ENCODE data around the gene TMEM218. TPM values are rescaled to one million over a fixed set of nuclear protein-coding genes. Genes with fewer than 3 reads are reported as not detected.

TMEM218 gene
- total and polyA plus RNA-seq, 2 donors (not counting 1 experiment from before 2014, with no cell fraction given), result 20.7 to 31.7 TPM

- ATAC-seq (ENCODE audit: low read depth) (peak; percentile 4), DNase-seq (no peak)
- Mint-ChIP-seq H3K27me3 (no peaks in the 10 kb centered on the region), H3K4me3 (peak overlapping the region; percentile 94), H3K27ac (peak overlapping the region; percentile 92), H3K9me3 (ENCODE audit: insufficient read depth) (no peaks in the 10 kb centered on the region), H3K4me1 (peaks cover 16% of the 10 kb centered on the region)
- peak overlapping the region; percentile 79 for H2AFZ ChIP-seq (ENCODE audit: insufficient read depth, low read depth, low read length, poor library complexity, severe bottlenecking)
- peak overlapping the region in 4 of 5 experiments; percentile 53 to 81 (median 73) for H3K4me3 ChIP-seq (ENCODE audit: control extremely low read depth in 1 of 5, extremely low read depth in 1 of 5, insufficient read depth in 1 of 5, low read depth in 2 of 5, low read length in 4 of 5)
- H3K27me3 ChIP-seq (replicated peaks in 1 of 4; ENCODE audit: control extremely low read depth in 1 of 4, control insufficient read depth in 3 of 4, insufficient read depth in 4 of 4, low read length in 3 of 4), result peaks cover 0 to 17% (median 4%) of the 10 kb centered on the region in 4 experiments
- CTCF ChIA-PET, result interaction anchor here (0.8 to 2.2 kb wide), 7 partner anchors 10 to 108 kb away, joined by 3 to 8 read pairs (median 3); partner anchors contain the start of gene CCDC15
- H3K79me2 ChIP-seq (ENCODE audit: control insufficient read depth, insufficient read depth, low read length), result no peaks in the 10 kb centered on the region
- no peak for TF ChIP-seq EZH2 (IDR thresholded peaks at IDR 0.05; ENCODE audit: borderline replicate concordance, insufficient read depth, low read depth, low read length, poor library complexity, severe bottlenecking)
- 45% methylated on average over 11 of the region's 19 CpGs for WGBS (ENCODE audit: insufficient coverage)
- POLR2A ChIA-PET, result interaction anchor here (1.0 to 2.2 kb wide), 3 partner anchors 10 to 825 kb away, joined by 6 to 12 read pairs (median 12); partner anchors contain the start of gene TMEM218
- H4K20me1 ChIP-seq (ENCODE audit: control insufficient read depth, insufficient read depth, low read length, poor library complexity, severe bottlenecking), result no peaks in the 10 kb centered on the region
- H3K4me2 ChIP-seq (replicated peaks; ENCODE audit: low read depth, low read length, poor library complexity, severe bottlenecking), result peak overlapping the region; percentile 96
- H3K36me3 ChIP-seq (replicated peaks in 1 of 2; ENCODE audit: control extremely low read depth in 1 of 2, control insufficient read depth in 1 of 2, extremely low read depth in 1 of 2, insufficient read depth in 2 of 2, low read length in 1 of 2), result no peaks in the 10 kb centered on the region
- intact Hi-C loops (cut with micrococcal nuclease), result loop anchor here (1.0 kb wide), 1 partner anchor 49 kb away; the partner anchor contains the start of gene TMEM218
- peak overlapping the region in 1 of 2 donors; percentile 81 for H3K27ac ChIP-seq (ENCODE audit: low read length in 2 of 2)
- H3K9me3 ChIP-seq (ENCODE audit: control extremely low read depth in 1 of 3, control insufficient read depth in 2 of 3, insufficient read depth in 1 of 3, low read length in 2 of 3), result peaks cover 0 to 14% (median 0%) of the 10 kb centered on the region in 3 donors
- peaks cover 6 to 18% of the 10 kb centered on the region in 2 donors for H3K4me1 ChIP-seq (ENCODE audit: control insufficient read depth in 2 of 2, insufficient read depth in 2 of 2, low read length in 2 of 2)
- H3K9ac ChIP-seq (ENCODE audit: low read length), result peak overlapping the region; percentile 88
Observed at GRCh38 chr11:125062218-125062930, 49.1 kb downstream of the TMEM218 start.

DNA sequence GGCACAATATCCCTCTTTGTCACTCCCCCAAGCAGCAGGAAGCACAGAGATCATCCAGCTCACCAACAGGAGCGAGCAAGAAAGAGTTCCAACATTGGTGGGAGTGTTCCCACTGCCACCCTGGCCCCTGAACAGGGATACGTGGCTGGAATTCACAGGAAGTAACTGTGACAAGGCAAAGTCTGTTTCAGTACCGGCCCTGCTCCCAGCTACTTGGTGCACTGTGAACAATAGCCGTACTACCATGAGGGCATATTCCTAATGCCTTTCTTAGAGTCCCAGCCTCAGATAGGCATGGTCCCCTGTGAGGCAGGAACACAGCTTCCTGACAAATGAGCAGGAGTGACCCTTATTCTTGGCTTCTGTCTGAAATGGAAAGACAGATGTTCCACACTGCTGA is 50.1 kb downstream of the TMEM218 start:
- peaks cover 16% of the 10 kb centered on the region for H3K4me1 Mint-ChIP-seq
- Histone ChIP-seq H3K36me3 (replicated peaks in 1 of 2; ENCODE audit: control extremely low read depth in 1 of 2, control insufficient read depth in 1 of 2, extremely low read depth in 1 of 2, insufficient read depth in 2 of 2, low read length in 1 of 2) (no peaks in the 10 kb centered on the region), H3K9ac (ENCODE audit: low read length) (no peak overlapping the region), H3K4me1 (ENCODE audit: control insufficient read depth in 2 of 2, insufficient read depth in 2 of 2, low read length in 2 of 2) (peaks cover 6 to 18% of the 10 kb centered on the region in 2 donors), H3K9me3 (ENCODE audit: control extremely low read depth in 1 of 3, control insufficient read depth in 2 of 3, insufficient read depth in 1 of 3, low read length in 2 of 3) (peaks cover 0 to 14% (median 0%) of the 10 kb centered on the region in 3 donors), H3K79me2 (ENCODE audit: control insufficient read depth, insufficient read depth, low read length) (no peaks in the 10 kb centered on the region), H3K4me2 (replicated peaks; ENCODE audit: low read depth, low read length, poor library complexity, severe bottlenecking) (no peak overlapping the region), H3K27ac (ENCODE audit: low read length in 2 of 2) (no peak overlapping the region), H3K4me3 (ENCODE audit: control extremely low read depth in 1 of 5, extremely low read depth in 1 of 5, insufficient read depth in 1 of 5, low read depth in 2 of 5, low read length in 4 of 5) (no peak overlapping the region), H4K20me1 (ENCODE audit: control insufficient read depth, insufficient read depth, low read length, poor library complexity, severe bottlenecking) (no peaks in the 10 kb centered on the region), H3K27me3 (replicated peaks in 1 of 4; ENCODE audit: control extremely low read depth in 1 of 4, control insufficient read depth in 3 of 4, insufficient read depth in 4 of 4, low read length in 3 of 4) (peaks cover 0 to 17% (median 4%) of the 10 kb centered on the region in 4 experiments), H2AFZ (ENCODE audit: insufficient read depth, low read depth, low read length, poor library complexity, severe bottlenecking) (no peak overlapping the region)
- ChIA-PET POLR2A (no interaction called here), CTCF (interaction anchor here (0.7 to 1.0 kb wide), 2 partner anchors 8 to 30 kb away, joined by 3 to 4 read pairs; no protein-coding TSS in a partner anchor)
- TF ChIP-seq CTCF (IDR thresholded peaks at IDR 0.05), result no peak
- no peak for TF ChIP-seq EZH2 (IDR thresholded peaks at IDR 0.05; ENCODE audit: borderline replicate concordance, insufficient read depth, low read depth, low read length, poor library complexity, severe bottlenecking)
- 78% methylated on average over 4 of the region's 4 CpGs for WGBS (ENCODE audit: insufficient coverage)
- DNase-seq (no peak), ATAC-seq (ENCODE audit: low read depth) (no peak)
- no peaks in the 10 kb centered on the region for H3K27me3 Mint-ChIP-seq
- H3K9me3 Mint-ChIP-seq (ENCODE audit: insufficient read depth), result no peaks in the 10 kb centered on the region
- intact Hi-C loops (cut with micrococcal nuclease), result no loop called here
- H3K4me3 Mint-ChIP-seq, result no peak overlapping the region
- H3K27ac Mint-ChIP-seq, result peak overlapping the region; percentile 13

Measured in B cell (primary cell).